GM21619 (cell line): ENCODE data around the gene GPC6.
A peak's percentile ranks its signal among the peaks of the same experiment; 100 is the strongest.

Source experiments
- ATAC-seq: cut with Tn5 transposase; IDR thresholded peaks from one replicate; pipeline ENCODE4 v1.9.1; 2021; ENCODE audit not compliant: unreplicated experiment

GPC6 gene

DNA sequence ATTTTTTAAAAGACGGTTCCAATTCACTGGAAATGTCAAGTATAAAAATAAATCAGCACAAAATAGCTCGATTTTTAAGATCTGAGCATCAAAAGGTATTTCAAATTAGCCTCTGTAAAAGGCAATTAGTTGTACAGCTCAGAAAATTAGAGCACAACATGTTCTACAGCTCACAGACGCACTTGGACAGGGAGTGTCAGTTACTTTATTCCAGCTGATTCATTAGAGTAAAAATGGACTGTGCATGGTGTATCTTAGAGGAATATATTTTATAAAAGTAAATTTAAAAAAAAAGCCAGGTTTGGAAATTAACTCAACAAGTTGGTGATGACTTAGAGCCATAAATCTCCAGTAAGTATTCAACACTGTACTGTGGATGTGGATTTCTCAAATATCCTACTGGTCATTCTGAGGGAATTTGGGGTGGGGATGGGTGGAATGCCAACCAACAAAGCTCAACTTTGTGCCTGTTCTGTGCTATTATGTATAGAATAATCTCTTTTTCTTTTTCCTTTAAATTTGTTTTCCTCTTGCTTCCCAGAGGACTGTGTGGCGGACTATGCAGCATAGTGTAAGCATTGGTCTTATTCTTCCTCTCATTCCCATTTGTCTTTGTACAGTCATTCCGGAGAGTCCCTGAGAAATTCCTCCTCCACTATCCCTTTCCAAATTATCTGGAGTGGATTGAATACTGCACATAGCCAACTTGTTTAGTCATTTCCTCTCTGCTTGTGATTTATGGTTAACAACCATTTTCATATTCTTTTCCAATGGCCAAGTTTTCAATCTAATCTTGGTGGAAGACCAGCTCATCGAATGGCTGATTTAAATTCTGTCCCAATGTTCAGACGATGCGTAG lies 1083.6 kb downstream of the GPC6 start:
- no peak for ATAC-seq

DNA sequence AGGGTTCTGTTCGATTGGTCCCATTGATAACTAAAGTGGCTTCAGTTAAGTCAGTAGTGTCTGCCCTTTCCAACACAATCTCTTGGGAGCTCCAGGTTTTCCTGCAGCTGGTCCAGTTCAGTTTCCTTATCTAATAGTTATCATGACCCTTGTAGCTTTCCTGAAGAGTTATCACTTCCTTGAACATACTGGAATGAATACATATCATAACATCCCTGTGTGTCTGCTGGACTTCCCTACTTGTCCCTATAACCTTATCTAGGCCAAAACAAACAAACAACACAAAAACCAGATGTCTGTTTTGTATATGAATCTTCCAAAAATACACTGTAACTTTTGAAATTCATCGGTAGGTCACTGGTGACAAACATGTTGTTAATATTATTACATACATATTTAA lies 1085.3 kb downstream of the GPC6 start:
- ATAC-seq, result no peak

DNA sequence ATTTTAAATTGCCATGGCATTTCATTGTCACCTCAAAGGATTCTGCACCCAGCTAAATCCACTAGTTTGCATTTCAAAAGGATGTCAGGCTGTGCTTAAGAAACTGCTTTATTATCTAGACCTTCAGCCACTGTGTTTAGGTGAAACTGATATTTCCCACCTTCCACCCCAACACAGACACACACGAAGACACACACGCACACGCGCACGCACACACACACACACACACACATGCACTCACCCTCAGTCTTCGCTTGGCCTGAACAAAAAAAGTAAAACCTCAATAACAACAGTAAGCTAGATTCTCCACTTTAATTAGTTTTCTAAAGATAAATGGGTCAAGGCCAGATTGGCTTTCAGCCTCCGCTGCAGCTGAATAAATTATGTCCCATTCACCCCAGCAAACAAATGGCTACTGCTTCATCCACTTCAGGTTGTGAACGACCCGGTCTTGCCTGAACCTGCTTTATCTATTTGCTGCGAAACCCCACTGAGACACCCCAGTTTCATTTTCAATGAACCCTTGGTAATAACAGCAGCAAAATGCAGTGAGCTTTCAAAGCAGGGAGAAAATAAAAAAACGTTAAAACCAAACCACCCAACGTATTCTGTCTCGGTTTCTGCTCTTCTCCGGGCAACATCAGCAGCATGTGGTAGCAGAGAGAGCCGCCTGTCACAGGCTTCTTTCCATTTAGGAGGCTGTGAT lies 1086.1 kb downstream of the GPC6 start:
- peak; percentile 56 for ATAC-seq

DNA sequence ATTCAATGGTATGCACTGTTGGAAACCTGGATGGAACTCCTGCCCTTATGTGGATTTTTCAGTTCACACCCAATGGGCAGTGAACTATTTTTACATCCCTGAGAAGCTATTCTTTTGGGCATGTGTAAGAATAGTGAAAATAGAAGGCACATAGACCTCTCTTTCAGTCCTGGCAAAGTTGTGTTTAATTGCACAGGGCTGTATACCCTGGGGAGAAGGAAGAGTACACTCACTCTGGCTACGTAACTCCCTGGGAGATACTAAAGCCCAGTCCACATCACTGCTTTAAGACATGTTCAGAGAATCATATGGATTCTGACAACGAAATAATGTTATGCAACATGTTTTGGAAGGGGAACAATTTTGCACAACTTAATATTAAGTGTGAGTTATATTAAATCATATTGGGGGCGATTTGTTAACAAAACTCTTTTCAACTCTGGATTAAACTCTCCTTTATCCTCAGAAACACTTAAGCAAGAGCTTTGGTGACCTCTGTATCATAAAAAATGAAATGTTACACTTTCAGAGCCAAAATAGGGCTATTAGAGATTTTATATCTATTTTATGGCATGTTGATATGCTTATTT lies 1086.8 kb downstream of the GPC6 start:
- no peak for ATAC-seq

DNA sequence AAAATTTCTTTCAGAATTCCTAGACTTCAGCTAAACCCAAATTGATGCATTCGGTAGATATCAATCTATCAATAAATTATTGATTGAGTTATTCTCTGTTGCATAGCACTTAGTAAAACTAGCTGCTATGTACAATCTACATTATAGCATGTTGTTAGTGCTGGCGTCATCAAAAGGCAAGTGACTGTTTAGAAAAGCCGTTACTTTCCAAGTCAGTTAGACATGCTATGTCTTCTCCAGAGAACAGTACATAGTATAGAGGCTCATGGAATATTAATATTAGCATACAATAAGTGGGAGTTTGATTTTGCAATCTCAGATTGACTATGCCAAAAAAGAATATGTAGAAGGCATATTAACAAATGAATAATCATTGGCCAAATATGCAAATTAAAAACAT lies 1087.3 kb downstream of the GPC6 start:
- no peak for ATAC-seq

DNA sequence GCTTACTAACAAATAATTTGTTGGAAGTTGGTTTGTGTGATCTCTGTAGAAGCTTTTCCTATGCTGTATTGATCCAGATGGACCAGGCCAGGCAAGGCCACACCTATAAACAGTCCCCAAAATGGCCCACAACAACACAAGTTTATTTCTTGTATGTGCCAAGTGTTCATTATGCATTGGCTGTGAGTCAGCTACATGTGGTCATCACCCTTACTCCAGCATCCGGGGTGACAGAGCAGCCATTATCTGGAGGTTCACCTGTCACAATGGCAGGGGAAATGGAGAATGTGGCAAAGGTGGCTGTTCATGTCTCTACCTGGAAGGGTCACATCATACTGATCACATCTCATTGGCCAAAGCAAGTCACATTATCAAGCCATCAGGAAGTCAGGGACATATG lies 1088.6 kb downstream of the GPC6 start:
- no peak for ATAC-seq

DNA sequence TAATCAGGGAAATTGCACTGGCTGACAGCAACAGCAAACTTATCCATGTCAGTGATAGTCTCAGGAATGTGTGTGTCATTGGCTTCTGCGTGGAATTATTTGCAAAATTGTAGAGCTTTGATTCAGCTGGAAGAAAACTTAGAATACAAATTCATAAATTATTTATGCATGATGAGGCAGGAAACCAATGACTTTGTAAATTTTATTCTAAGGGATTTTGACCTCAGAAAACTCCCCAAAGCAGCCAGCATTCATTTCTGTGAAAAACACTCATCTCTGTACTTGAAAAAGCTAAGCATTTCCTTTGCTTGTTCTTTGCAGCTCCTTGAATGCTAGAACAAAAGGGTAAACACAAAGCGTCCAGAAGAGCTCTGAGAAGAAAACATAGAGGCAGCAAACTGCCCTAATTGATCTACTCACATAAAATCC lies 1090.5 kb downstream of the GPC6 start:
- peak; percentile 54 for ATAC-seq

DNA sequence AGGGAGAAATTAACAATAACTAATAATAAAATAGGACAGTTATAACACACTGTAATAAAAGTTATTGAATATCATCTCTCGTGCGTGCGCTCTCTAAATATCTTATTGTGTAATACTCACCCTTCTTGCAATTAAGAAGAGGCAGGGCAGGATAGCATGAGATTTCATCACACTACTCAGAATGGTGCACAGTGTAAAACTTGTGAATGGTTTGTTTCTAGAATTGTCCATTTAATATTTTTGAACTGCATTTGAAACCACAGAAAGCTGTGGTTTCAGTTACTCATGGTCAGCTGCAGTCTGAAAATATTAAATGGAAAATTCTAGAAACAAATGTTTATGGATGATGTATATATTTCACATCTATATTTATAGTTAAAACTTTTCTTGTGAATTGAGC lies 1091.8 kb downstream of the GPC6 start:
- no peak for ATAC-seq

DNA sequence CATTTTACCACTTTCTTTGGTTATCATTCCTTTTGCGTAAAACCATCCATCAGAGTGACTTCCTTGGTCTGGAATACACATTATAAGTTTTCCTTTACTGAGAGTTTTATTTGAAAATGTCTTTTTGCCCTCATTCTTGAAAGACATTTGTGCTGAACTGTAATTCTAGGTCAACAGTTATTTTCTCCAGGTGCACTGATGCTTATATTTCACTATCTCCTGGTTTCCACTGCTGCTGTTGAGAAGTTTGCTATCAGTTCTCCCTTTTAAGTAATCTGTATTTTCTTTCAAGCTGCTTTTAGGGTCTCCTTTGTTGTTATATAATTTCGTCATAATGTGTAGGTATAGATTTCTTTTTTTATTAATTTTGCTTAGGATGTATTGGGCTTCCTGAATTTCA lies 1092.9 kb downstream of the GPC6 start:
- ATAC-seq, result no peak

DNA sequence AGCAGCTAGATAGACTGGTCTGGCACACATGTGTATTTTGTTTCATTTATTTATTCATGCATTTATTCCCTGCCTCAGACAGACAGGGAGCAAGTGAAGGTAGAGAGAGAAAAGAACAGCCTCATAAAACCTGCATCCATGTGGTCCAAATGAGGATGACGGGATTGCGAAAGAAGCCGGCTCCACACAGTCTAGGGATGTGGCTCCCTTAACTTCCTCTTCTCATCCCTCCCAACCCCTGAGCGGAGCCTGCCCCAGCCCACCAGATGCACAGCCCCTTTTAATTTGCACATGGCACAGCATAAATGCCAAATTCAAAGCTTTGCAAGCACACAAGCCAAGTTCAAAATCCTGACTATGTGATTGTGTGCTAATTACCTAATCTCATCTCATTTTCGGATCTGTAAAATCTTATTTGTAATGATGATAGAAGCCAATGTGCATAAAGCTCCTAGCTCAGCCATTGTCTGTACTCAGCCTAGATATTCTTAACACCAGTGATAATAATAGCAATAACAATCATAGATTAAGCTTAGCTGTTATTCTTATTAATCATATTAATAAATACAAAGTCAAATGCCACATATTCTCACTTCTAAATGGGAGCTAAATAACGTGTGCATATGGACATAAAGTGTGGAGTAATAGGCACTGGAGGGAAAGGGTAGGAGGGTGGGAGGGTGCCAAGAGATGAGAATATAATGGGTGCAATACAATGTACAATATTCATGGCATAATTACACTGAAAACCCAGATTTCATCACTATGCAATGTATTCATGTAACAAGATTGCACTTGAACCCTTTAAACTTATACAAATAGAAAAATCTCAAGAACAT lies 1096.5 kb downstream of the GPC6 start:
- ATAC-seq, result no peak

DNA sequence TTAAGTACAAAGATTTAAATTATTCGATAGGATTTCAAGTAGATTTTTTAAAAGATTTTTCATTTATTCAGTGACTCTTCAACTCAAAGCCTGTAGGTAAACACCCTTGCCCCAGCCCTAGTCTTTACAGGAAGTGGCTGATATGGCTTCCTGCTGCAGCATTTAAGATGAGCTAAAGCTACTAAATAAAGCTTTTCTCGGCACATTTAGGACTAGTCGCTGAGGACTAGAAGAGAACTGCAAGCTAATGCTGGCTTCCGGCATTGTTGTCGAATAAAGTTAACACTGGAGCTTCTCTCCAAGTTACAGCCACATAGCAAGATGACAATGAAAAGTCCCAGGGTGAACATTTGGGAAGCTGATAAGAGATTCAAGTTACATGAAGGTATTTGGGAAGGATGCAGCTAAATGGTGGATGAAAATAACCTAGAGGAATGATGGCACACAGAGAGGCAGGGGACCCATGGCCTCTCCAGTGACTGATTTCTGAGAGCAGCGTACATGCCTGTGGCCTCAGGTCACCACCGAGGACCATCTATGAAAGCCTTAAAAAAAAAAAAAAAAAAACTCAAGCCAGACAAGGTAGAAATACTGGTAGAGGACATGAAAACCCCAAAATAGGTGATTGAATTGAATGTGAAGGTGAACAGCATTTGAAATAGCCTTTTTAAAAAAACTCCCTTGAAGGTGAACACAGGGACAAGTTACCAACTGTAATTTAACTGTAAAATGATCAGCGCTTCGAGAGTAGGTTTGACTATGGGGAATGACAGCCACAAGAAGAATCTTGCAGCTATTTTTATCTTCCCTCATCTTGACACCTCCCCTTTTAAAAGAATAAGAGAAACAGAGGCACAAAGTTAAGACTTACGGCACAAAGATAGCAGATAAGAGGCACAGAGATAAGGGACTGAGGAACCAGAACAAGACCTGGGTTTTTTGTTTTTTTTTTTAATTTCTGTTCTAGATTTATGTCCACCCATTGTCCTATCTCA lies 1097.5 kb downstream of the GPC6 start:
- ATAC-seq, result no peak

DNA sequence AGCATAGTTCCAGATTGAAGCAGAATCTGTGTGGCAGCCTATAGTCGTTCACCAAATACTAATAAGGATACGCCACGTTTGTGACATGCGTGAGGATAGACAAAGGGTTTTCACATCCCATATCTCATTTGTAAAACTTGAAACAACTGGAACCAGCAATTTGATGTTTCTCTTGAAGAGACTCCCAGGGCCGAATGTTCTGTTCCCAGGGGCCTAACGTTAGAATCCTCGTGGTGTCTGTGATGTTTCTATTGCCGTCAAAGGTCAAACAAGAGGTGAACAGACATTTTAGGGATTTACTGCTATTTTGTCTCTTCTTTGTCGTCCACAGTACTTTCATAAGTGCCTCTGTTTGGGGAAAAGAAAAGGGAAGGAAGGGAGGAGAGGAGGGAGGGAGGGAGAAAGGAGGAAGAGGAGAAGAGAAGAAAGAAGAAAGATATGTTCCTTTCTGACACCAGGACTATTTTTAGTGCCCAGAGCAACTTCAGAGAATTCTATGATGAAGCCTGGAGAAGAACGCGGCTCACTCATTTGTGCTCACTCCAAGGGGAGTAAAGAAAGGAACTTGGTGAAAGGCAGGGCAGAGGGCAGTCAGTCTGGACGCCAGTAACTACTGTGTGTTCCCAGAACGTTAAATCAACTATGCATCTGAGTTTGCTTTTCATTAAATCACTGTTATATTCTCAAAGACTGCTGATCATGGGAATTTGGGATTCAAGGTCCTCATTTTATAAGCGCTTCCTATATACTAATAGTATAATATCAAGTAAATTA lies 1098.3 kb downstream of the GPC6 start:
- no peak for ATAC-seq

DNA sequence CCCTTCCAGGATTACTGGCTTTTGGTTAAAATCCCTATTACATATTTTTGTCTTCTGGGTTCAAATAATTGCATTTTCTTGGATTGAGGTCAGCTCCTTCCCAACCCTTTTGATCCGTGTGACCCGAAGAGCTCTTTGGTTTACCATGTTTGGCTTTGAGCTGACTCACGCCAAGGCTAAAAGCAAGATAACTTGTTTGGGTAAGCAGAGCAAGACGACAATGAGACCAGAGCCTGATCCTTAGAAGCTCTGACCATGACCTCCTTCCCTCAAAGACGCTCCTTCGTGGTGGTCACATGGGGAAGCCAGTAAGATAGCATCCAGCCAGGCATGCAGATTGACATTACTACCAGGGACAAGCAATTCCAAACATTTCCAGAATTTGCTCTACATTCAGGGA lies 1099.0 kb downstream of the GPC6 start:
- ATAC-seq, result no peak

DNA sequence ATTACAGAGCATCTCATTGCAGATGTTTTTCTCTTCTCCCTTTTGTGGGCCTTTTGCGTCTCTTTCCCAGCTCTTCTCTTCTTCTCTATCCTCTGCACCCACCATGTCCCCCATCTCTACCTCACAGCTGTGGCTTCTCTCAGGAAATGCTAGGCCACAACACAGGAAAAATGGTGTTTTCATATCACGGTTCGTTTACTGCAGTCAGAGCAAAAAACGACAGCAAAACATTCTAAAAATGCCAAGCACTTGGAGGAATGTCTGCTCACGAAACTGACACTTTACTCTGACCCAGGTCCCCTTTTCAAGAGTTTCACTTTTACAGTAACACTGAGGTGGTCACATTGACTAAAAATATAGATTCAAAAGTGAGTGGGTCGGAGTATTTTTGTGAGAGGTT lies 1100.7 kb downstream of the GPC6 start:
- ATAC-seq, result peak; percentile 94

DNA sequence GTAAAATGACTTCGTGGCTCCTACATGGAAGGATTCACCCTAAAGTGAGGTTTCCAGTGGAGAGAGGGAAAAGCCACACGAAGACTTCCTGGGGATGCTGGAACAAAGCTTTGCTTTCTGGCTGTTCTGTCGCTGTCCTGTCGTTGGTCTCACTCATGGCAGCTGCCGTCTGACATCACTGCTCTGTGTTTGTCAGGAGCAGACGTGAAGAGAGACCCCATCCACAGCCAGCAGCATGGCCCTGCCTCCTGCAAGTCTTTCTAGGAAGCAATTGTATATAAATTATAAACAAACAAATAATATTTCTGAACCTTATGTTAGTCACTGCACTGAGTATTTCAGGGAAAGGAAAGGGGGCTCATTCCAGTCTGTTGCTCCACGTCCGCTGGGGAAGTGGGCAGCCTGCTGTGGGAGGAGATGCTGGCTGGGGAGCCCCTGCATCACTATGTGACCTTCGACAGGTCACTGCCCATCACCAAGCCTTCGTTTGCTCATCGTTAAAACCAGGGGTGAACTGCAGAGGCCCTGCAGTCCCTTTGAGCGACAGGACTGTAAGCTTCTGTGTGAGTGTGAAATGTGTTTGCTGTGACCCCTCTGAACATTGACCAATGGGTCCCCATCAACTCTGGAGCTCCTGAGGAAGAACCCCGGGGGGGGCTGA lies 1101.9 kb downstream of the GPC6 start:
- ATAC-seq, result no peak

DNA sequence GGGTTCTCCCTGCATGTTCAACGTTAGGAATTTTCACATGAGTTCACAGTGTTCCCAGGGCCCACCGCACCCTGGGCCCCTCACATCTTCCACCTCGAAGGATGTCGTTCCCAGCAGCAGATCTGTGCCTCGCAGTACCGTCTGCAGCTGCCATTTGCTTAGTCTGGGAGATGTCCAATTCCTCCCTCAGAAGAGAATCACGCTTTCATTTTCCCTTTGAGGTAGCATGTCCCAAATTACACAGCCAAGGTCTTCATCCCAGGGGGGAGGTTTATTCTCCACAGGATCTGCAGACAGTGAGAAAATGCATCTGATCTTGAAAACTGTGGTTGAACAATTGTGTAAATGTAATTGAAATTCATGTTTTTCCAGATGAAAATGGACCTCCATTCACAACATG lies 1102.7 kb downstream of the GPC6 start:
- ATAC-seq, result no peak

DNA sequence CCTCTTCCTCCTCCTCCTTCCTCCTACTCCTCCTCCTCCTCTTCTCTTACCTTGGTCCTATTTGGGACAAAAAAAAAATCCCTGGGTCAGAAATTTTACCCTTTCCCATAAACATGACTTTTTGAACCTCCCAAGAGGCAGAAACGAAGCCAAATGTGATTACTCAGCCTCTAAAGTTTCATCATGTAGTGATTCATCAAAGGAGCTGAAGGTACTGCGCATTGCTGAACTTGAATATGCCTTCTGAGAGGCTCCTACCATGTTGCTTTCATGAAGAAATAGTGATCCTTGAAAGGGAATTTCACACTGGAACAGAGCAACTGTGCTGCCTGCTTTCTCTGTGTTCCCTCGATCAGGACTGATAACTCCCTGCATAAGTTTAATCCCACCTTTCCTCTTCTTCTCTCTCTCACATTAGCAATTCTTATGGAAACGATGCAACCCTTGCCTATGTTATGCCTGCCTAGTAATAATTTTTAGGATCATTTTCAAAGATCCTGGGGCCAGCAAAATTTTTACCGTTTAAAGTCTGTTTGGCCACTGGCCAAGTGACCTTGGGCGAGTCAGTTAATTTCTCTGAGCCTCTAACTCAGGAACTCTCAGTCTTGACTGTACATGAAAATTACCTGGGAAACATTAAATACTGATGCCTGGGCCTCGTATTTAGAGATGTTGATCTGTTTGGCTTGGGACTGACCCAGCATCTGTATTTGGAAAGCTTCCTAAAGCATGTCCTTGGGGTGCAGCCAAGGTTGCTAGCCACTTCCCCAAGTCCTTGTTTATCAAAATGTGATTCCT lies 1103.3 kb downstream of the GPC6 start:
- ATAC-seq, result no peak

DNA sequence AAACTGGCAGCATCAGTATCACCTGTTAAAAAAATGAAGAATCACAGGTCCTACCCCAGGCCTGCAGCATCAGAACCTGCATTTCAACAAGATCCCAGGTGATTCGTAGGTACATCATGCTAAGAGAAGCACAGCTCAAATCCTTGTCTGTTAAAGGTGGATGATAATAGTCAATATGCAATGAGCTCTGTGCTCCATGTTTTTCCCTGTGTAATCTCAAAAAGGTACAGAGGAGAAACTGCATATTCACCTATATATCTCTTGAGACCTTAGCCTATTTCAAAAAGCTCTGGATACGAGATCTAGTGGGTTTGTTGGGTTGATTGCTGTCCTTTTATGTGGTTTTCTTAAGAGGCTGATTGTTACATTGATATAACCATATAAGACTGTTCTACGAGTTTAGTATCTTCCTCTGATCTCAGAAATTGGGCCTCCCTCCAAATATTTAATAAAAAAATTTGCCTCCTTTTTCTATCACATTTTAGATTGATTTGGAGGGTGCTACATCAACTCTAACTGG lies 1104.0 kb downstream of the GPC6 start:
- no peak for ATAC-seq
